ENCODE measurements around the gene DCBLD2.

DNA sequence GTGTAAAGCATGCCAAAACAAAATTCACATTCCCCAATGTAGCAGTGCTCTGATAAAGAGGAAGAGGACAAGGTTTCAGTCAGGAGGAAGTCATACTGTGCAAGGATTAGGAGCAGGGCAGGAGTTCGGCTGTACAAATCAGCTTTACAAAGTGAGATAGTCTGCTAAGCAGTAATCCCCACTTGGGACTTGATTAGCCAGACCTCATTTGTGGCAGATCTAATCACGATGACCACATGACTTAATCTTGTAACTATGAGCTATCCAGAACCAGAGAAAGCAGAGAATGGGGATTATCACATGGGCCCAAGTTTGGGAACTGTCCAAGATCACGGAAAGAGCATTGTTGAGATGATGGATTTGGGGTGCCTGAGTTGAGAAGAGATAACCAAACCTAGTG is 7.8 kb downstream of the DCBLD2 start:
- TF ChIP-seq CTCF (conservative IDR thresholded peaks at IDR 0.05; ENCODE audit: low read depth, low read length) (no peak), EZH2phosphoT487 (IDR thresholded peaks at IDR 0.05; ENCODE audit: borderline replicate concordance, low read length) (no peak), EZH2 (IDR thresholded peaks at IDR 0.05; ENCODE audit: low read length, unreplicated experiment) (no peak)
